ENCODE data around the gene MLH3. TPM values are rescaled to one million over a fixed set of nuclear protein-coding genes. Genes with fewer than 3 reads are reported as not detected.

The MLH3 gene
- total and polyA plus RNA-seq, 2 of the 13 experiments (the other 11 are each of a cell fraction or from before 2014, with no cell fraction given) = 14.4 to 24.8 TPM

- Histone ChIP-seq H3K9me3 (ENCODE audit: low read length) (no peaks in the 10 kb centered on the region), H3K4me3 (replicated peaks in 1 of 3; ENCODE audit: insufficient read depth in 1 of 3, low read depth in 2 of 3, low read length in 3 of 3) (no peak overlapping the region), H3K9ac (ENCODE audit: insufficient read depth, low read depth, low read length) (no peak overlapping the region), H3K36me3 (replicated peaks in 1 of 2; ENCODE audit: control insufficient read depth in 1 of 2, insufficient read depth in 2 of 2, low read length in 2 of 2) (no peaks in the 10 kb centered on the region), H3K27ac (ENCODE audit: extremely low read length, insufficient read depth, low read length) (no peak overlapping the region), H2AFZ (ENCODE audit: low read length) (no peak overlapping the region), H4K20me1 (ENCODE audit: insufficient read depth, low read length) (no peaks in the 10 kb centered on the region), H3K79me2 (ENCODE audit: insufficient read depth, low read length) (no peaks in the 10 kb centered on the region), H3K27me3 (ENCODE audit: control insufficient read depth in 1 of 2, insufficient read depth in 2 of 2, low read length in 2 of 2) (peaks cover 4 to 53% of the 10 kb centered on the region in 2 experiments; a peak in 4 of 5 replicates), H3K4me1 (ENCODE audit: insufficient read depth, low read length) (peaks cover 30% of the 10 kb centered on the region), H3K4me2 (ENCODE audit: low read depth, low read length) (no peak overlapping the region)
- CTCF ChIA-PET (ENCODE audit: low intra/inter-chr PET ratio, low total read pairs) = no interaction called here
- POLR2A ChIA-PET = no interaction called here
- intact Hi-C loops (cut with micrococcal nuclease; ENCODE audit: unreplicated experiment) = no loop called here
- no peak for TF ChIP-seq ZNF160 (CRISPR knock-in tag; IDR thresholded peaks at IDR 0.05)
- TF ChIP-seq IRF2 (CRISPR knock-in tag; IDR thresholded peaks at IDR 0.05) = no peak
- in situ Hi-C loops (cut with HindIII; ENCODE audit: extremely low pct_ligation_motif_present, low pct_unique_long_range_greater_than_20kb) = no loop called here
- WGBS (ENCODE audit: low lambda C conversion rate) = 66% methylated on average over 4 of the region's 9 CpGs
- no peak for DNase-seq (ENCODE audit: low spot score)
- FAIRE-seq = no peak
- BruUV-seq (replicated peaks) = no TSS peak
- no peak for ATAC-seq
These were observed 69.8 kb downstream of the MLH3 start for GRCh38 chr14:74981462-74981782.

- no TSS peak for BruUV-seq (replicated peaks)
- peaks cover 30% of the 10 kb centered on the region for H3K4me1 ChIP-seq (ENCODE audit: insufficient read depth, low read length)
These were observed 70.4 kb downstream of the MLH3 start for GRCh38 chr14:74980731-74981461.

More at GRCh38 chr14:74980731-74981461, 70.4 kb downstream of the MLH3 start:
- no peak overlapping the region for H2AFZ ChIP-seq (ENCODE audit: low read length)
- TF ChIP-seq ZNF678 (CRISPR knock-in tag; IDR thresholded peaks at IDR 0.05) (no peak), ARID2 (CRISPR knock-in tag; IDR thresholded peaks at IDR 0.05; ENCODE audit: borderline replicate concordance) (no peak), ZNF225 (CRISPR knock-in tag; IDR thresholded peaks at IDR 0.05) (no peak), JUNB (CRISPR knock-in tag; IDR thresholded peaks at IDR 0.05; ENCODE audit: borderline replicate concordance) (no peak), WIZ (CRISPR knock-in tag; IDR thresholded peaks at IDR 0.05) (no peak), FOXO1 (CRISPR knock-in tag; IDR thresholded peaks at IDR 0.05) (no peak), CHD2 (IDR thresholded peaks at IDR 0.05; ENCODE audit: low read depth, low read length) (no peak), ARNT2 (CRISPR knock-in tag; IDR thresholded peaks at IDR 0.05; ENCODE audit: low read depth) (no peak), POLR2AphosphoS2 (IDR thresholded peaks at IDR 0.05; ENCODE audit: low read depth, low read length) (no peak), ZNF17 (CRISPR knock-in tag; IDR thresholded peaks at IDR 0.05) (no peak)
- H3K79me2 ChIP-seq (ENCODE audit: insufficient read depth, low read length) = no peaks in the 10 kb centered on the region
- intact Hi-C loops (cut with micrococcal nuclease; ENCODE audit: unreplicated experiment) = no loop called here
- ATAC-seq = no peak
- no peaks in the 10 kb centered on the region for H3K36me3 ChIP-seq (replicated peaks in 1 of 2; ENCODE audit: control insufficient read depth in 1 of 2, insufficient read depth in 2 of 2, low read length in 2 of 2)
- H3K27me3 ChIP-seq (ENCODE audit: control insufficient read depth in 1 of 2, insufficient read depth in 2 of 2, low read length in 2 of 2) = peaks cover 4 to 52% of the 10 kb centered on the region in 2 experiments; a peak in 4 of 5 replicates
- no peaks in the 10 kb centered on the region for H4K20me1 ChIP-seq (ENCODE audit: insufficient read depth, low read length)
- no peak for FAIRE-seq
- H3K9ac ChIP-seq (ENCODE audit: insufficient read depth, low read depth, low read length) = no peak overlapping the region
- no peak overlapping the region for H3K4me2 ChIP-seq (ENCODE audit: low read depth, low read length)
- in situ Hi-C loops (cut with HindIII; ENCODE audit: extremely low pct_ligation_motif_present, low pct_unique_long_range_greater_than_20kb) = no loop called here
- no peak overlapping the region for H3K4me3 ChIP-seq (replicated peaks in 1 of 3; ENCODE audit: insufficient read depth in 1 of 3, low read depth in 2 of 3, low read length in 3 of 3)
- POLR2A ChIA-PET = interaction anchor here (0.6 to 1.4 kb wide), 2 partner anchors 27 to 49 kb away, joined by 3 to 4 read pairs; no protein-coding TSS in a partner anchor
- CTCF ChIA-PET (ENCODE audit: low intra/inter-chr PET ratio, low total read pairs) = no interaction called here
- H3K9me3 ChIP-seq (ENCODE audit: low read length) = no peaks in the 10 kb centered on the region
- 67% methylated on average over 8 of the region's 35 CpGs for WGBS (ENCODE audit: low lambda C conversion rate)
- no peak for DNase-seq (ENCODE audit: low spot score)
- no peak overlapping the region for H3K27ac ChIP-seq (ENCODE audit: extremely low read length, insufficient read depth, low read length)

Measured in HepG2 (cell line).